ENCODE results near the gene C19orf12. TPM values are rescaled to one million over a fixed set of nuclear protein-coding genes. Genes with fewer than 3 reads are reported as not detected.

Gene C19orf12
- total RNA-seq, 1 donor from 2014 or later: 21.6 TPM

DNA sequence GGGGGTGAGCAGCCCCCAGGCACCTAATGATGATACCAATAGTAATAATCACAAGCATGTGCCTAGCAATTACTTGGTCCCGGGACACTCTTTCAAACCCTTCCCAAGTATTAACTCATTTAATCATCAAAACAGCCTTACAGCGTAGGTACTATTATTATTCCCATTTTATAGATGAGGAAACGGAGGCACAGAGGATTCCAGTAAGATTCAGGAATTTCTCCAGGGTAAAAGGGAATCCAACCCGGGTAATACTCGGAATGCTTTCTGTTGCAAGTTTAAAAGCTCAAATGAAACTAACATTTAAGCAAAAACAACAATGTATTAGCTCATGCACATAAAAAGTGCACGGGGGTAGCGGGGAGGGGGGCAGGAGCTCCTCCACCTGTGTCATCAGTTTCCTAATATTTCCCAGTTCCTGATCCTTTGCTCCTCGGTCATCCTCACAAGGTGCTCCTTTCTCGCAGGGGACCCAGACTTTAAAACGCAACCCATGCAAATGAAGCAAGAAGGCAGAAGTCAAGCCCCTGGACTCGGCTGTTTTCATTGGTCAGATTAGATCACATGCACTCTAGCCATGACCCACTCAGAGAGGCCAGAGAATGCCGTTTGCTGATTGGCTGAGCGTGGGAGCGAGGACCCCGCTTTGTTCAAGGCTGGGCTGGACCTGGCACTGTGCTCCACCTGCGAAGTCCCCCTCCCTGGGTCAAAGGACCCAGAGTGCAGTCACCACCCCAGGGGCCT is 38.3 kb upstream of the C19orf12 start:
- Mint-ChIP-seq H3K9me3 (no peaks in the 10 kb centered on the region), H3K4me3 (no peak overlapping the region)
- CTCF ChIA-PET: no interaction called here

DNA sequence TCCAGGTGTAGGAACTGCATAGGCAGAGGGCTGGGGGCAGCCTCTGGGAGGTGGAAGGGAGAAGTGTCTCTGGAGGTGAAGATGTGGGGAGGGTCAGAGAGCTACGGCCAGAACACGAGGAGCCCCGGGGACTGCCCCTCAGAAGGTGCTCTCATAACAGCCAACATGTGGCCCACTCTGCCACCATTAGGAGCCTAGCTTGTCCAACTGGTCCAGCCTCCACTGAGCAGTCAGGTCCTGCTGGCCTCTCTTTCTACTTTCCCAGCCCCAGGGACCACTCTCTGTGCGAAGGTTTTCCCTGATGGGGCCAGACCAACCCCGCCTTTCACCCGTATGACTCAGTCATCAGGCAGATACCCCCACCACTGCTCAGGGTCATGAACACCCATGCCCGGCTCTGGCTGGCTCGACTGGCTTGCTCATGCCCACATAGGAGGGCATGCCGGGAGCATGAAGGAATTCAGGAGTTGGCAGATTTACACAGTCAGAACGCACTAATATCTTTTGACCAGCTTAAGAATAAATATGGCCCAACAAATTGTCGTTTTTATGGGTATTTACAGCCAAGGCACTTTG is 37.5 kb upstream of the C19orf12 start:
- no peak for ATAC-seq (ENCODE audit: low read depth)
- H3K27ac Mint-ChIP-seq: no peak overlapping the region
- TF ChIP-seq, protein P1, sequence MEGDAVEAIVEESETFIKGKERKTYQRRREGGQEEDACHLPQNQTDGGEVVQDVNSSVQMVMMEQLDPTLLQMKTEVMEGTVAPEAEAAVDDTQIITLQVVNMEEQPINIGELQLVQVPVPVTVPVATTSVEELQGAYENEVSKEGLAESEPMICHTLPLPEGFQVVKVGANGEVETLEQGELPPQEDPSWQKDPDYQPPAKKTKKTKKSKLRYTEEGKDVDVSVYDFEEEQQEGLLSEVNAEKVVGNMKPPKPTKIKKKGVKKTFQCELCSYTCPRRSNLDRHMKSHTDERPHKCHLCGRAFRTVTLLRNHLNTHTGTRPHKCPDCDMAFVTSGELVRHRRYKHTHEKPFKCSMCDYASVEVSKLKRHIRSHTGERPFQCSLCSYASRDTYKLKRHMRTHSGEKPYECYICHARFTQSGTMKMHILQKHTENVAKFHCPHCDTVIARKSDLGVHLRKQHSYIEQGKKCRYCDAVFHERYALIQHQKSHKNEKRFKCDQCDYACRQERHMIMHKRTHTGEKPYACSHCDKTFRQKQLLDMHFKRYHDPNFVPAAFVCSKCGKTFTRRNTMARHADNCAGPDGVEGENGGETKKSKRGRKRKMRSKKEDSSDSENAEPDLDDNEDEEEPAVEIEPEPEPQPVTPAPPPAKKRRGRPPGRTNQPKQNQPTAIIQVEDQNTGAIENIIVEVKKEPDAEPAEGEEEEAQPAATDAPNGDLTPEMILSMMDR (IDR thresholded peaks at IDR 0.05): no peak
- ChIA-PET POLR2A (no interaction called here), CTCF (no interaction called here)
- no peaks in the 10 kb centered on the region for H3K9me3 Mint-ChIP-seq
- intact Hi-C loops (cut with micrococcal nuclease): no loop called here
- no peaks in the 10 kb centered on the region for H3K4me1 Mint-ChIP-seq
- no peak for DNase-seq
- H3K4me3 Mint-ChIP-seq: no peak overlapping the region
- no peaks in the 10 kb centered on the region for H3K36me3 Mint-ChIP-seq (ENCODE audit: low read depth)
- peaks cover 7% of the 10 kb centered on the region for H3K27me3 Mint-ChIP-seq

More for the DNA sequence above, 38.3 kb upstream of the C19orf12 start:
- H3K36me3 Mint-ChIP-seq (ENCODE audit: low read depth): no peaks in the 10 kb centered on the region
- intact Hi-C loops (cut with micrococcal nuclease): no loop called here
- H3K27ac Mint-ChIP-seq: no peak overlapping the region
- peaks cover 7% of the 10 kb centered on the region for H3K27me3 Mint-ChIP-seq
- no peaks in the 10 kb centered on the region for H3K4me1 Mint-ChIP-seq
- POLR2A ChIA-PET: no interaction called here
- DNase-seq (no peak), ATAC-seq (ENCODE audit: low read depth) (no peak)
- TF ChIP-seq, protein P1 (IDR thresholded peaks at IDR 0.05): no peak

DNA sequence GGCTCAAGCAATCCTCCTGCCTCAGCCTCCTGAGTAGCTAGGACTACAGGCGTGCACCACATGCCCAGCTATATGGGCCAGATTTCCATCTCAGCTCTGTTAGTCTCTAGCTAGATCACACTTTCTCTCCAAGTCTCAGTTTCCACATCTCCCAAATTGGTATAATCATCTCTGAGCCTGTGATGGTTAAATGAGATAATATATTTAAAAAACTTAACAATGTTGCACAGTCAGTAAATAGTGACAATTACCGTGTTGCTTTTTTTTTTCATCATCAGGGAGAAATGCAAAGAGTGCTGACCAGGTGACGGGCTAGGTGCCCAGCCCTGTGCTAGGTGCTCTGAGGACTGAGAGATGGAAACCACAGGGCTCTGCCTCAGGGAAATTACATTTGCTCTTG is 36.9 kb upstream of the C19orf12 start:
- Mint-ChIP-seq H3K4me1 (no peaks in the 10 kb centered on the region), H3K27ac (no peak overlapping the region), H3K9me3 (no peaks in the 10 kb centered on the region), H3K27me3 (peaks cover 7% of the 10 kb centered on the region), H3K4me3 (no peak overlapping the region), H3K36me3 (ENCODE audit: low read depth) (no peaks in the 10 kb centered on the region)
- ChIA-PET POLR2A (no interaction called here), CTCF (no interaction called here)
- TF ChIP-seq, protein P1 (IDR thresholded peaks at IDR 0.05): no peak
- intact Hi-C loops (cut with micrococcal nuclease): no loop called here
- ATAC-seq (ENCODE audit: low read depth) (no peak), DNase-seq (no peak)

DNA sequence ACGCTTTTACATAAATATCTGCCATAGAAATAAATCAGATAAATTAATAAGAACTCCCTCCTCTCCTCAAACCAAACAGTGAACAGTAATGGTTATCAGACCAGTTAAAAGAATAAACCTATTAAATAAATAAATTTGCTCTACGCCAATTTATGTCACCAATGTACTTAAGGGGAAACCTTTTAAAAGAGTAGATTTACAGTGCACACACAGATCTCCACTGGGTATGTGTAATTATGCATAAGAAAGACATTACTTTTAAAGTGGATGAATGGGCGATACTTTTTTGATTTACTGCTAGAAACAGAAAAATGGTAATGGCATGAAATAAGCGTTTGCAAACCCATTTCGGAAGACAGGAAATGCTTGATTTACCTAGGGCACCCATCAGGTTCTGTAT is 34.9 kb upstream of the C19orf12 start:
- intact Hi-C loops (cut with micrococcal nuclease): no loop called here
- Mint-ChIP-seq H3K4me1 (no peaks in the 10 kb centered on the region), H3K9me3 (no peaks in the 10 kb centered on the region), H3K4me3 (no peak overlapping the region), H3K36me3 (ENCODE audit: low read depth) (no peaks in the 10 kb centered on the region), H3K27me3 (peaks cover 7% of the 10 kb centered on the region), H3K27ac (no peak overlapping the region)
- ATAC-seq (ENCODE audit: low read depth): no peak
- TF ChIP-seq, protein P1 (IDR thresholded peaks at IDR 0.05): no peak
- CTCF ChIA-PET: no interaction called here
- DNase-seq: no peak
- POLR2A ChIA-PET: no interaction called here

DNA sequence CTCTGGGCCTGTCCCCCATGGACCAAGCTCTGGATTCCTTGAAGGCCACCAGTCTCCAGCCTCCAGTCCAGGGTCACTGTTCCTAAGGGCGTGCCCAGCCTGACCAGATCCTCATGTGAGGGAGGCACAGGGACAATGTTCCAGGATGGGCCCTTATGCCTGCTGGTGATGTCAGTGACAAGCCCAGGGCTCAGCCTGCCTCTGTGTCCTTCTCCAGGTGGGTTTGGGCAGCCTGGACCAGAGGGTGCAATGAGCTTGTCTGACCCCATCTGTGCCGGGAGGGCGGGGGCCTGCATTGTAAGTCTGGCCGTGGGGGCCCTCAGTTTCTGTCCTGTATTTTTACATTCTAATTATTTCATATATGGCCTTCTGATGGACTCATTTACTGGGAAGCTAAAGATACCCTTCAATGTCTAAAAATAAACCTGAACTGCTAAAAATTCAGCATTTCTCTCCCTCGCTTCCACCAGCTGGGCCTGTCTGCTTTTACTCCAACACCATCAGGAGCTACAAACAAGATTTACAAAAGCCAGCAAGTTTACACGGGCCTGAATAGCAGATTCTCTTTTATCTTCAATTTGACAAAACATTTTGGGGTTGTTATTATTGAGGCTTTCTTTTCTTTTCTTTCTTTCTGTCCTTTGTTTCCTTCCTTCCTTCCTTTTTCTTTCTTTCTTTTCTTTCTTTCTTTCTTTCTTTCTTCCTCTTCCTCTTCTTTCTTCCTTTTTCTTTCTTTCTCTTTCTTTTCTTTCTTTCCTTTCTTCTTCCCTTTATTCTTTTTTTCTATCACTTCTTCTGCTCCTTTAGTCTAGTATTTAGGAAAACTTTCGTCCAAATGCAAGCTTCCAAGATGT is 34.2 kb upstream of the C19orf12 start:
- POLR2A ChIA-PET: no interaction called here

More for the DNA sequence above, 34.2 kb upstream of the C19orf12 start:
- TF ChIP-seq, protein P1 (IDR thresholded peaks at IDR 0.05): no peak
- Mint-ChIP-seq H3K36me3 (ENCODE audit: low read depth) (no peaks in the 10 kb centered on the region), H3K9me3 (no peaks in the 10 kb centered on the region), H3K27ac (no peak overlapping the region), H3K27me3 (peaks cover 7% of the 10 kb centered on the region), H3K4me3 (no peak overlapping the region), H3K4me1 (no peaks in the 10 kb centered on the region)
- intact Hi-C loops (cut with micrococcal nuclease): no loop called here
- CTCF ChIA-PET: interaction anchor here (1.3 kb wide), 1 partner anchor 14 kb away, joined by 3 read pairs; no protein-coding TSS in a partner anchor
- no peak for ATAC-seq (ENCODE audit: low read depth)
- no peak for DNase-seq

Measured in activated B cell treated with CpG ODN at 0.5 μM for 24 hours (primary cell).